HG03039 (cell line): ENCODE results near the gene CCDC92.
"Not testable (repeated sequence)": the region's sequence is repeated elsewhere in the genome, so short reads cannot be mapped to it uniquely, and the experiment has no call there.

ENCODE experiments used
- ATAC-seq: cut with Tn5 transposase; IDR thresholded peaks from one replicate; pipeline ENCODE4 v1.9.1; 2021; ENCODE audit warnings: mild to moderate bottlenecking, moderate library complexity; ENCODE audit not compliant: unreplicated experiment

Gene CCDC92

DNA sequence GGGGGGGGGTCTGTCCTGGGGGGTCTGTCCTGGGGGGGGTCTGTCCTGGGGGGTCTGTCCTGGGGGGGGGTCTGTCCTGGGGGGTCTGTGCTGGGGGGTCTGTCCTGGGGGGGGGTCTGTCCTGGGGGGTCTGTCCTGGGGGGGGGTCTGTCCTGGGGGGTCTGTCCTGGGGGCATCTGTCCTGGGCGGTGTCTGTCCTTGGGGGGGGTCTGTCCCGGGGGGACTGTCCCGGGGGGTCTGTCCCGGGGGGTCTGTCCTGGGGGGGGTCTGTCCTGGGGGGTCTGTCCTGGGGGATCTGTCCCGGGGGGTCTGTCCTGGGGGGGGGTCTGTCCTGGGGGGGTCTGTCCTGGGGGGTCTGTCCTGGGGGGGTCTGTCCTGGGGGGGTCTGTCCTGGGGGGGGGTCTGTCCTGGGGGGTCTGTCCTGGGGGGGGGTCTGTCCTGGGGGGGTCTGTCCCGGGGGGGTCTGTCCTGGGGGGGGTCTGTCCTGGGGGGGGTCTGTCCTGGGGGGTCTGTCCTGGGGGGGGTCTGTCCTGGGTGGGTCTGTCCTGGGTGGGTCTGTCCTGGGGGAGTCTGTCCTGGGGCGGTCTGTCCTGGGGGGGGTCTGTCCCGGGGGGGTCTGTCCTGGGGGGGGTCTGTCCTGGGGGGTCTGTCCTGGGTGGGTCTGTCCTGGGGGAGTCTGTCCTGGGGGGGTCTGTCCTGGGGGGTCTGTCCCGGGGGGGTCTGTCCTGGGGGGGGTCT is 60.8 kb downstream of the CCDC92 start:
- not testable (repeated sequence) for ATAC-seq

DNA sequence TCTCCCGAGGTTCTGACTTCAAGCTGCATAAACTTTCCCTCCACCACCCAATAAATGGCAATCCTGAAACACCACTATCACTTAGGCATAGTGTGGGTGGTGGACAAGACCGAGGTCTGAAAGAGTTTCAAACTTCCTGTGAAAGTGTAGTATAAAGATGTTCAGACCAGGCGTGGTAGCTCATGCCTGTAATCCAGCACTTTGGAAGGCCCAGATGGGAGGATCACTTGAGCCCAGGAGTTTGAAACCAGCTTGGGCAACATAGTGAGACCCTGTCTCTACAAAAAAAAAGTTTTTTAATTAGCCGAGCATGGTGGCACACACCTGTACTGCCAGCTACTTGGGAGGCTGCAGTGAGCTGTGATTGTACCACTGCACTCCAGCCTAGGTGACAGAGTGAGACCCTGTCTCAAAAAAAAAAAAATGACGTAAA is 61.9 kb downstream of the CCDC92 start:
- ATAC-seq, result no peak

DNA sequence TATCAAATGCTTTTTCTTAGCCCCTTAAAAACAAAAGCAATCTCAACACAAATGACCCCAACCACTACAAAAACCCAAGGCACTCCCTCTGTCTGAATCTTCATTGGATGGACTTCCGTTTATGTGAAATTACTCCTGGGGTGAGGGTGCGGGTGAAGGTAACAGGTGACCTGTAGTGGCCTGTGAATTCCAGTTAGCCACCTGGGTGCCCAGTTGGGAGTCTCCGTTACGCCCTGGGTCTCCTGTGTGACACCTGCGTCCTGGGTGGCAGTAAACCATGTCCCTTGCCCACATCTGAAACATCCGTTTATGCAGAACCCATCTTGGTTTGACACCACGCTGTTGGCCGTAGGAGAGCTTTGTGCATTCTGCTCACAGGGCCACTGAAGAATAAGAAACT is 62.6 kb downstream of the CCDC92 start:
- ATAC-seq, result no peak

DNA sequence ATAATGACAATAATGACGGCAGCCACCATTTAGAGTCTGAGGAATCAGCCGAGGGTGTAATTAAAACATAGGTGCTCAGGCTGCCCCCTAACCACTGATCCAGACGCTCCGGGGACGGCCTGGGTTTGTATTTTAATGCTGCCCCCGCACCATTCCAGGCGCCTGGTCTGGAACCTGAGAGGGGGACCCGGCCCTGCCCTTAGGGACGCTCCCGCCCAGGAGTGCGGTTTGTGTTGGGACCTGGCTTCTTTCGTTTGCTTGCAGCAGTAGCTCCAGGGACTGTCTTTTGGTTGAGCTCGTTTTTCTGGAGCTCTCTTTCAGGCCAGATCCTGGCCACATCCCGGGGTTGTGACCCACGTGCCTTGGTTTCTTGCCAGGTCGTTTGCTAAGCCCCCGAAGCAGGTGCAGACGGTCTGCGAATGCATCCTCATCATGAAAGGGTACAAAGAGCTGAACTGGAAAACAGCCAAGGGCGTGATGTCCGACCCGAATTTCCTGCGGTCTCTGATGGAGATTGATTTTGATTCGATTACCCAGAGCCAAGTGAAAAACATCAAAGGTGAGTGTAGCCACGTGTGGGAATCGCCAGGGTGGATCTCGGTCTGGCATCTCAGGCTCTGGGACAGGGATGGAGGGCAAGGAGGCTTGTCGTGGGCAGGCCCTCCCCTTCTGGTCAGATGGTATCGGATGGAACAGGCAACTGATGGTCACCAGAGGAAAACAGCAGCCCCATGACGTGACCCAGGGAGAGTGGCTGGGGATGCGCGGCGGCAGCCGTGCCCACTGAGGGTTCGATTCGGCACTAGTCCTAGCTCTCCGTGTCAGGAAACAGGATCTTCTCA is 63.5 kb downstream of the CCDC92 start:
- ATAC-seq, result no peak

DNA sequence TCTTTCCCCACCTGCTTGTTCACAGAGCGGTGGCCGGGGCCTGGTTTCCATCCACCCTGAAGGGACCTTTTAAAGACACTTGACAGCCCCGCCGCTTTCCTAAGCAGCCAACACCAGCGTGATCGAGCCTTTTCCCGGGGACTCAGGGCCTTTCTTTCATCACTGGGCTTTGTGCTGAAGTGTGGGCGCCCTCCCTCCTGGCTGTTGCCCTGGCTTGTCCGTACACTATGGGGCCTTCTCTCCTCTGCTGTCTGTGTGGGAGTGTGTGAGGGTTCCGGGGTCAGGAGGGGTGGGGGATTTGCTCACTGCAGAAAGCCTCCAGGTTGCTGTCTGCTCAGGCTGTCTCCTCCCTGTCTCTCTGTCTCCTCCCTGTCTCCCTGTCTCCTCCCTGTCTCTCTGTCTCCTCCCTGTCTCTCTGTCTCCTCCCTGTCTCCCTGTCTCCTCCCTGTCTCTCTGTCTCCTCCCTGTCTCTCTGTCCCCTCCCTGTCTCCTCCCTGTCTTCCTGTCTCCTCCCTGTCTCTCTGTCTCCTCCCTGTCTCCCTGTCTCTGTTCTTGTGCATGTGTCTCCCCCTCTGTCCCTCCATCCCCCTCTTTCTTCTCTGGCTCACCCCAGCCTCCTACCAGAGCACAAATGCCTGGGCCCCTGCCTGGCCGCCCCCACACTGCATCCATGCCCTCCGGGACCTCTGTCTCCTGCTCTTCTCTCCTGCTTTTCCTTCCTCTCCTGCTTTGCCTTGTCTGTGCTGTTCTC is 64.7 kb downstream of the CCDC92 start:
- no peak for ATAC-seq

DNA sequence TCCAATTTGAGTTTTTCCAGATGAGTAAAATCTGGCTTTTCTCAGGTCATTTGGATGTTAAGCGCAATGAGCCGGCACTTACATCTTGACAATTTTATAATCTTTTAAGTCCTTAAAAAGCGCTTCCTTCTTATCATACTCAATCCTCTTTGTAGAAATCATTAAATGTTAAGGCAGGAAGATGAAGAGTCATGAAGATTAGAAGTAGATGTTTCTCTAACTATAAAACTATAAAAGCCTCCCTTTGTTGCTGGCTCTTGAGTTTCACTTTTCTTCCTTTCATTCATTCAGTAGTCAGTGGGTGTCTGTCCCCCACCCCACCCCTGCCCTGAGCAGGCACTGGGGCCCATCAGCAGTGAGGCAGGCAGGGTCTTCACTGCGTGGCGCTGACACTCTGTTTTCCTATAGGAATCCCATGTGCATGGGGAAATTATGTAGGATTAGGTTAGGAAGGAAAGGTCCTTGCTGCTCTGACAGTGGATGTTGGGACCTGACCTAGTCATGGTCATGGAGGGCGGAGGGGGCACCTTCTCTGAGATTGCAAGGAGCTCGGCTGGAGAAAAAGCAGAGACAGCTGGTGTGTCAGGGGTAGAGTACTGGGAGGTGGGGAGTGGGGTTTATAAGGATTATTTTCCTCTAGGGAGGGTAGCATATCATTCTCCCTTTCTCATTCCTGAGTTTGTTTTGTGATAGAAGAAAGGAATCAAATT is 65.8 kb downstream of the CCDC92 start:
- no peak for ATAC-seq

DNA sequence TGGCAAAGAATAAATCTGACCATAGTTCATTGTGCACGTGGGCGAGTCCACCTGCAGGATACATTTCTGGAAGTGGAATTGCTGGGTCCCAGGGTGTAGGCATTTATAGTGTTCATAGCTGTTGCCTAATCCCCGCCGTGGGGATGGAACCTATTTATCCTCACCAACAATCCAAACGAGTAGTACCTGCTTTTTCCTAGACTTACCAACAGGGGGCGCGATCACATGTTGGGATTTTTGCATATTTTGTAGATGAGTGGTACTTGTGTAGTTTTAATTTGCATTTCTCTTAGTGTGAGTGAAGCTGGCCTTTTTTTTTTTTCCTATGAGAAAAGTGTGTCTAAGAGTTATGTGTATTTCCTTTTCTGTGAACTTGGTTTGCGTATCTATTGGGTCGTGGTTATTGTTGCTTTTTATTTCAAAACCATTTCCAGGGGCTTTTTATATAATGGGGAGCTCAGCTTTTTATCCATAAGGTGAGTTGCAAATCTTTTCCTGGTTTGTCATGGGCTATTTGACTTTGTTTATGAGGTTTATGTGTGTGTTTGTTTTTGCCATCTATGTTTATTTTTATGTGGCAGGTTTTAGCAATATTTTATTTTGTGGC is 67.2 kb downstream of the CCDC92 start:
- no peak for ATAC-seq

DNA sequence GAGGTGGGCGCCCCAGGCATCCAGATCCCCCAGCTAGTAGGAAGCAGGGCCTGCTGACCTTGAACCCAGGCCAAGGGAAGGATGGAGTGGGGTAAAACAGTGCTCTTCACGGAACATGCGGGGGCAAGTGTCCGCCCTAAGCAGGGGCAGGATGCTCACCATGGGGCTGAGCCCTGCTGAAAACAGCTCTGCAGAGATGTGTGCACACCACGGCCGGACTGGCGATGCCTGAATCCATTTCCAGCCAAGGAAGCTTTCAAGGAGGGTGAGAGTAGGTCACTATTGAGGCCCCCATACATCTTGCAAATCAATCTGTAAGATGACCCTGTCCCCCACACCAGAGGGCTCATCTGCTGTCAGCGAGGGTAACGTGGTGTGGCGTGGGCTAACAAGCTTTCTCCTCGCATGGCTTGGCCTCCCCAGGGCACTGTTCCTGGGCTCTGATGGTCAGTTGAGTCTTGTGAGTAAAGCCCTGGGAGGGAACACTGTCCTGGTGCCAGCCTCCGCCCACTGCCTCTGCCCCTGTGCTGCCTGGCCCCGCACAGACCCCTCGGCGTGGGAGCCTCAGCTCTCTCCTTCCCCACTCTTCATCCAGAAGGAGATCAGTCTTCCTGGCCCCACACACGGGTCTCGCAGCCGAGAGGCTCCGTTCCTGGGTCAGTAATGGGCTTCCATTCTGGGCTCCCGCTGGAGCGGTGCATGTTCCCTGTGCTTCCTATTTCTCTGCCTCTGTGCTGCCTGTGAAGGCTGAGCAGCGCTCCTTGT is 69.1 kb downstream of the CCDC92 start:
- no peak for ATAC-seq

DNA sequence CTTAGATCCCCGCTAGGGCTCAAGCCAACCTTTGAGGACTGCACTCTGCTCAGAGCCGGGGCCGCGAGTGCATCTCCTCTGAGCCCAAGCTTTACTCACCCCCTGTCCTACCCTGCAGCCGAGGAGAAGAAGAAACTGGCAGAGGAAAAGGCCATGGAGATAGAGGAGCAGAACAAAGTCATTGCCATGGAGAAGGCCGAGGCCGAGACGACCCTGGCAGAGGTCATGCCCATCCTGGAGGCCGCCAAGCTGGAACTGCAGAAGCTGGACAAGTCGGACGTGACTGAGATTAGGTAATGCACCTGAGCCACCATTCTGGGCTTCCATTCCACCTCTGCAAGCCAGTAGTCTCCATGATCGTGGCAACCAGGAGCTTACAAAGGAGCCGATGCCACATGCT is 69.8 kb downstream of the CCDC92 start:
- ATAC-seq, result no peak

DNA sequence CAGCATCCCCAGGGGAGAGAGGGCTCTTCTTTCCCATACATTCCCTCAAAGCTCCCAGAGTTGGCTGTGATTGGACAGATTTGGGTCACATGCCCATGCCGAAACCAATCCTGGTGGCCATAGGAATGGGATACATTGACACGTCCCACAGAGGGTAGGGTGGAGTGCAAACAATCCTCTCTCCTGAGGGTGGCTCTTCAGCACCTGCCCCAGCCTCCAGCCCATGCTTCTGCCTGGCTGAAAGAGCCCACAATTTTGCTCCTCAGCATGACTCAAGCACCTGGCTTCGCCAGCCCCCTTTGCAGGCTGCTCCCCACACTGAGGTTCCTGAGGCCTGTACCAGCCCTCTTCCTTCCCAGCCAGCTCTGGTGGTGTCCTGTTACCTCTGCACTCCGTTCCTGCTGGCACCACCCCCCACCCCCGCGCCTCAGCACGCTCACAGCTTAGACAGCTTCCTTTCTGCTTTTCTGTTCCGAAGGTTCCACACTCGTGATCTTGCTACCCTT is 71.7 kb downstream of the CCDC92 start:
- no peak for ATAC-seq

DNA sequence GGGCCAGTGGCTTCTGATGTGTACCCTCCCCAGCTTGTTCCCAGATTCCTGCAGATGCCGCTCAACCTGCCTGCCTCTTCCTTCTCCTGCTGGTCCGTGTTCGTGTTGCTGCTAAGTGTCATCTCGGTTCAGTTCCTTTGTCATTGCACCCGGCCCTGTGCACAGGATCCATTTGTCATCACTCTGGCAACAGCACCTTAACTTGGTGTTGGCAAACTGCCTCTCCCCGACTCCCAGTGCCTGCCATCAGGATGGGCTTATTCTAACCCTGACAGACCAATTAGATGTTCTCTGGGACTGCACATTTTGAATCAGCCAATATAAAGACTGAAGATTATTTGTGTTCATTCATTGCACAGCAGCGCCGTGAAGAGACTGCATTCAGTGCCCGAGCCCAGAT is 73.3 kb downstream of the CCDC92 start:
- no peak for ATAC-seq

DNA sequence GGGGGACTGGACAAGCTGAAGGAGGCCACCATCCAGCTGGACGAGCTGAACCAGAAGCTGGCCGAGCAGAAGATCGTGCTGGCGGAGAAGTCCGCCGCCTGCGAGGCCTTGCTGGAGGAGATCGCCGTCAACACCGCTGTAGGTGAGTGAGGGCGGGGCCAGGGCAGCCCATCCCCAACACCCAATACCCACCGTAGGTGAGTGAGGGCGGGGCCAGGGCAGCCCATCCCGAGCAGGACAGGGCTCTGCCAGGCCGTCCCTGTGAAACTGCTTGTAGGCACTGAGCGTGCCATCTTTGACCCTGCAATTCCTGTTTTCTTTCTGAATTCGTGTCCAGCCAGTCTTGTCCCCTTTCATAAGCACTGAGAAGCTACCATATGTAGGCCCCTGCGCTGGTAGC is 74.0 kb downstream of the CCDC92 start:
- ATAC-seq, result no peak

DNA sequence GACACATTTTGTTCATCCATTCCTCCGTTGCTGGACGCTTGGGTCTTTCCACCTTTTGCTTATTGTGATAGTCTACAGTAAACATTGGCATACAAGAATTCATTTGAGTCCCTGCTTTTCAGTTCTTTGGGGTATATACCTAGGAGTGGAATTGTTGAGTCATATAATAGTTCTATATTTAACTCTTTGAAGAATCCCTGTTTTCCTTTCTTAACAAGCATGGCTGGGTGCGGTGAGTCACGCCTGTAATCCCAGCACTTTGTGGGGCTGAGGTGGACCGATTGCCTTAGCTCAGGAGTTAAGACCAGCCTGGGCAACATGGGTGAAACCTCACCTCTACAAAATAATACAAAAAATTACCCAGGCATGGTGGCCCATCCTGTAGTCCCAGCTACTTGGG is 75.4 kb downstream of the CCDC92 start:
- no peak for ATAC-seq

DNA sequence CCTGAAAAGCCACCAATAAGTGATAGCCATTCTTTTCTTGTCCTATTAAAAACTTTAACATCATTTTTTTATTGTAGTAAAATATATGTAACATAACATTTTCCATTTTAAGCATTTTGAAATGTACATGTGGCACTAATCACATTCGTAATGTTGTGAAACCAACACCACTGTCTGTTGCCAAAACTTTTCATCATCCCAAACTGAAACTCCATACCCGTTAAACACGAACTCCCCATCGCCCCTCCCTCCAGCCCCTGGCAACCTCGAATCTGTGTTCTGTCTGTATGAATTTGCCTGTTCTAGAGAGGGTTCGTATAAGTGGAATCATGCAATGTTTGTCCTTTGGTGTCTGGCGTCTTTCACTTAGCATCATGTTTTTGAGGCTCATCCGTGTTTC is 75.9 kb downstream of the CCDC92 start:
- ATAC-seq, result no peak

DNA sequence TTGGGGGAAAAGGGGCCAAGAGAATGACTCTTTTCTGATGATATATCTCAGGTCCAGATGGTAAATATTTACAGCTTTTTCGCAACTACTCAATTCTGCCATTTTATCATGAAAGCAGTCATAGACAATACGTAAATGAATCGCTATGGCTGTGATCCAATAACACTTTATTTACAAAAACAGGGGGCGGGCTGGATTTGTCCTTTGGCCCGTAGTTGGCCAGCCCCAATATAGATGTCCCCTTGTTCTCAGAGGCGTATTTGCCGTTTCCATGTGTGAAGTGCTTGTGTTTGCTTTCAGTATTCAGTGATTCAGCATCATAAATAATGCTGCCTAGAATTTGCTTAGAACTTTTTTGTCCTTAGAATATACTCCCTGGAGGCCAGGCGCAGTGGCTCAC is 77.2 kb downstream of the CCDC92 start:
- ATAC-seq, result no peak

DNA sequence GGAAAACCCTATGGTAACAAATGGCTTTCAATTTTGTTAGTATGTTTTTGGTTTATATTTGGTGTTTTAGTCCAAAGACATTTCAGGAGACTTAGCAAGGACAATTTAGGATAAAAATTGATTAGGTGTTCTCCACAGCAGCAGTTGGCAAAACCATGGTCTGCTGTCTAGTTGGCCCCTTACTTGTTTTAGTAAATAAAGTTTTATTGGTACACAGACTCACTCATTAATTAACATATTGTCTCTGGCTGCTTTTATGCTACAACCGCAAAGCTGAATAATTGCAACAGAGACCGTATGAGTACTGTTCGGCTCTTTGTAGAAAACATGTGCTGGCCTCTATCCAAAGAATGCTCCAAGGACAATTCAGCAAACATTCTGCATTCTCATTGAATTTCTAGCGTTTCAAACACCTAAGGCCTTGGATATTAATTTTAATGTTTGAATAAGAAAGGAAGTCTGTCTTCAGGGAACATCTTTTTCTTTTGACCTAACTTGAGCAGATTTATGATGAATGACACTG is 77.7 kb downstream of the CCDC92 start:
- no peak for ATAC-seq

DNA sequence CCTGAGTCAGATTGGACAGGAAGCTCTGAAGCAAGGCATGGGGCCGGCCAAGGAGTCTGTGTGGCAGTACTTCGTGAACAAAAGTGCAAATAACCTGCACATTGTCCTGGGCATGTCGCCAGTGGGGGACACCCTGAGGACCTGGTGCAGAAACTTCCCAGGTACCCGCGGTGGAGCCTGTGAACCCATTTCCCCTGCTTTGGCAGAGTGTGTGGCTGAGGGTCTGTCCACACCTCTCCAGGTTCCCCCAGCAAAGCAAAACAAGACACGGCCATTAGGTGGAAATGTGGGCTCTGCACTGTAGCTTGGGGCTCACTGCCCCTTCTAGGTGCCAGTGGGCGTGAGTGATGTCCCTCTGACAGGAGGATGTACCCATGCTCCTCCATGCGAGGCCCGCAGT is 79.4 kb downstream of the CCDC92 start:
- no peak for ATAC-seq

DNA sequence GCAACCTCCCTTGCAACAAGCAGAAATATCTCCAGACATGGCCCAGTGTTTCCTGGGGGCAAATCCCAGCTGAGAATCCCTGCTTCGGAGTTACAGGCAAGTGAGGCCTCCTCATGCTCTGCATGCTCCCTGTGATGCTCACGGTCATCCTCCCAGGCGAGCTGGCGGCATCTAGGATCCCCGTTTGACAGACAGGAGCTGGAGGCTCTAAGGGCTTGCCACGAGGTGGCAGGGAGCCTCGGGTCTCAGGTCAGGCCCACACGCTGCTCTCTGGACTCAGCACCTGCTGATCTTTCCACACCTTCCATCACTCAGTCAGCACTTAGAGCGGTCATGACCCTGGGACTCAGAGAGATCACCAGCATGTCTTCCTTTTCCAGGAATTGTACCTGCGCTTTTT is 79.8 kb downstream of the CCDC92 start:
- ATAC-seq, result no peak

DNA sequence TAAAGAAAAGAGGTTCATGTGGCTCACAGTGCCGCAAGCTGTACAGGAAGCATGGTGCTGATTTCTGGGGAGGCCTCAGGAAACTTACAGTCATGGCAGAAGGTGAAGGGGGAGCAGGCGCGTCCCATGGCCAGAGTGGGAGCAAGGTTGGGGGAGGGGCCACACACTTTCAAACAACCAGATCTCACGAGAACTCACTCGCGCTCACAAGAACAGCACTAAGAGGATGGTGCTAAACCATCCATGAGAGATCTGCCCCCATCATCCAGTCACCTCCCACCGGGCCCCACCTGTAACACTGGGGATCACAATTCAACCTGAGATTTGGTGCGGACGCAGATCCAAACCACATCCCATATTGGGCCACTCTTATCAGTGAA is 80.5 kb downstream of the CCDC92 start:
- ATAC-seq, result no peak
